Spleen (tissue), 7 donors: ENCODE measurements around the gene PADI4.

ENCODE experiments used
- CTCF ChIP-seq, 11 experiments: fragments of 200-600 bp in 7 of 11; fragments of 450-650 bp in 4 of 11; sonication (generic) in 4 of 11; IDR thresholded peaks in 8 of 11; conservative IDR thresholded peaks in 3 of 11; 1 replicate in 7 of 11; 2 replicates in 4 of 11; pipeline versions ENCODE4 v1.4.0 to v1.8.0; 2016 to 2021; ENCODE audit warnings: antibody characterized with exemption in 11 of 11, inconsistent platforms in 4 of 11, mild to moderate bottlenecking in 1 of 11
- POLR2A ChIP-seq, 3 donors: fragments of 450-650 bp; IDR thresholded peaks; one replicate each; pipeline ENCODE4 v1.5.1; 2017; ENCODE audit warnings: antibody characterized with exemption in 3 of 3, mild to moderate bottlenecking in 1 of 3
- donor health status: DM: no; HTN: no; CAD: no; lungs with moderate emphysema.
- donor health status: DM: no; HTN: no; CAD: no.
- donor health status: DM: no; HTN: no; CAD: no.

- no peak for TF ChIP-seq CTCF (IDR thresholded peaks at IDR 0.05 in 8 of 11, conservative IDR thresholded peaks at IDR 0.05 in 3 of 11)
- TF ChIP-seq POLR2A (IDR thresholded peaks at IDR 0.05): no peak
These were observed 30.4 kb upstream of the PADI4 start for GRCh38 chr1:17277511-17278159.
